HG03060 (cell line): ENCODE measurements around the gene RFTN2.
"Not testable (repeated sequence)": the region's sequence is repeated elsewhere in the genome, so short reads cannot be mapped to it uniquely, and the experiment has no call there.

Experiments used
- ATAC-seq: cut with Tn5 transposase; IDR thresholded peaks from one replicate; pipeline ENCODE4 v1.9.1; 2021; ENCODE audit warnings: low read depth, moderate number of reproducible peaks; ENCODE audit not compliant: unreplicated experiment

The RFTN2 gene

DNA sequence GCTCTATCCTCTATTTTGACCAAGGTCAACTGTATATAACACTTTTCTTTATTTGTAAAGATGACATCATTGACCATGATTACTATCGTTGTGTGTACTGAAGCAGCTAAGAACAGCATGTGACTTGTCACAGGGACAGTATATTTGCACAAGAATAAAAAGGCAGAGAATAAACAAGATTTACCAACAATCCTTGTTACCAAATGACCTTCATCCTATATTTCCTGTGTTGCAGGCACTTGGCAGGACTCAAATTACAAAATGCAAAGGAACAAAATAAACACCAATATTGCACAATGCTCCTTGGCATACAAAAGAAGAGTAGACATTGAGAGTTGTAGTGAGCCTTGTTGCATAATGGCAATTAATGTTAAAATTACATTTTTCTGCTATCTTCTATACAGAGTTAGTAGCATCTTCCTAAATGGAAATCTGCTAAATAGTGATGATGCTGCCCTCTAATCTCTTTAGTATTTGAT, 61.8 kb downstream of the RFTN2 start:
- ATAC-seq, result no peak

DNA sequence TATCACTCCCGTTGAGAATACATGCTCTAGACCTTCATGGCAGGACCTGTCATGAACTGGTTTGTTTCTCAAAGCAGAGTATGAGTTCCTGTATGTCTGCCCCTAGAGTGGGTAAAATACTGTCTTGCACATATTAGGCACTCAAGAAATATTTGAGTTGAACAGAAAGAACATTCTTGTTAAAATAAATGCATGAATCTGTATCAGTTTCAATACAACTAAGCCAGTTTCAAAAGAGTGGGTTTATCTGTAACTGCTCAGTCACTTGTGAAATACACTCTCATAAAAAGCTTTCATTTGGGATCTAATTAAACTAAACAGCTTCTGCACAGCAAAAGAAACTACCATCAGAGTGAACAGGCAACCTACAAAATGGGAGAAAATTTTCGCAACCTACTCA, 69.2 kb downstream of the RFTN2 start:
- ATAC-seq, result peak; percentile 83

DNA sequence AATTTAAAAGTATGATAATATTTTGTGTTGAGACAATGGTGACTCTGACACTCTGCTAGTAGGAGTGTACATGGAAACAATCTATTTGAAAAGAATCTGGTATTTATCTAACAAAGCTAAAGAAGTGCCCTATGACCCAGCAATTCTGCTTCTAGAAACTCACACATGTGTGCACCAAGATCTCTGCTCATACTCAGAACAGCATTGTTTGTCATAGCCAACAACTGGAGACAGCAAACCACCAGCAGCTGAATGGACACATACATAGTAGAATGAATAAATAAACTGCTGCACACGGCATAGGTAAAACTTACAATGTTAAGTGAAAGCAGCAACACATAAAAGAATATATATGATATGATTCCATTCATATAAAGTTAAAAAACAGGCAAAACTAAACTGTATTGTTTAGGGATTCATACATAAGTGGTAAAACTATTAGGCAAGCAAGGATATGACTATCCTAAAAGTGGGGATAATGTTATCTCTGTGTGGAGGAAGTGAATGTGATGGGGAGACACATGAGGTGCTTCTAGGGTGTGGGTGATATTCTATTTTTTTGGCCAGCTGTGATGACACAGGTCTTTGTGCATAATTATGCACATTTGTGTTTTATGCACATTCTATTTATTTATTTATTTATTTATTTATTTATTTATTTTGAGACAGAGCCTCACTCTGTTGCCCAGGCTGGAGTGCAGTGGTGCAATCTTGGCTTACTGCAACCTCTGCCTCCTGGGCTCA, 71.1 kb downstream of the RFTN2 start:
- ATAC-seq, result no peak

DNA sequence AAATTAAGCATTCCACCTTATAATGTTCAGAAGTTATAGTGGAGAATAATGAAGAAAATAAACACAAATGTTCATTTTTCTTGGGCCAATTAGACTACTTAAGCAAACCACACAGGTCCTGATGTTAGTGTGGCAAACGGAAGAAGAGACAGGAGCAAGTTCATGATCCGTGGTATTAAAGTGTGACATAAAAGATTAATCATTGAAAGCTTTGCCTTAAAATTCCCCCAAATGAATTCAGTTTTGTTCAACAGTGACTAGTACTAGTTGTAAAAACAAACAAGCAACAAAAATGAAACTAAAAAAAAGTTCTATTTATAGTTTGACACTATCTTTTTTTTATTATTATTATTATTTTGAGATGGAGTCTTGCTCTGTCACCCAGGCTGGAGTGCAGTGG, 73.7 kb downstream of the RFTN2 start:
- no peak for ATAC-seq

DNA sequence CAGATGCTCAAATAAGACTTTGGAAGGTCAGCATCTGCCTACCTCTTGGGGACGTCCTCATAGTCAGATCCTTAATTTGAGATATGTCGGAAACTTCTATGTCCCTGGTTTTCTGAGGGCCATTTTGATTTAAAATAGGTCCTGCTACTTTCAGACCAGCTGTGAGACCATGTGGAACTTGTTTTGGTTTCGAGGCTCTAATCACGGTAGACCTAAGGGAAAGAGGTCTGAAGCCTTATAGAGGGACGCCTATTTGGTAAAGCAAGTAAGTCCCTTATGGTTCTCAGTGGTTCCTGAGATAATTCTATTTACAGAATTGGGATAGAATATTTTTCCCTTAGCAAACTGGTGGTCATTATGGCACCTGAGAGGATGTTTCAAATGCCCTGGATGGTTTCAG, 75.1 kb downstream of the RFTN2 start:
- ATAC-seq, result no peak

DNA sequence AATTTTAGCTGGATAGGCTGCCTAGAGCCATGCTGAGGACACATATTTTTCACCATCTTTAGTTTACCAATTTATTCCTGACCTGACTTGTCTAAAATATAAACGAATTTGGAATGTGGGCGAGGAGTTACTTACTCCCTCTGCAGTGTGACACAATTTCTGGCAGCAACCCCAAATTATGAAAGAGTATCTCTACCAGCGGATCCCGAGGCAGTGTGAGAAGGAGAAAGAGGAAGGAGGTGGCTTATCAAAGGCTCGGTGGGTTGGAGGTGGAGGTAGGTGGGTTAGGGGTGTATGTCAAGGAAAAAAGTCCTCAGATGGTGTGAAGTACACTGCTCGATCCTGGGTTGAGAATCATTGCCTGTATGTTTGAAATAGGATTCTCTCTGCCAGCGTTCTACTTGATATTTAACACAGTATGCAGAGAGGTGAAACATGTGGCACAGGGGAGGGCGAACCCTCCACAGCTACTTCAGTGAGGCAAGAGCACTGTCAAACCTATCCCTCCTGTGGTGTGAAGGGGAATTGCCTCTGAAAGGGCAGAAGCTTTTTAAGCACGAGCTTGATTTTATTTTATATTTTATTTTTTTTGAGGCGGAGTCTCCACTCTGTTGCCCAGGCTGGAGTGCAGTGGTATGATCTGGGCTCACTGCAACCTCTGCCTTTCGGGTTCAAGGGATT, 76.0 kb downstream of the RFTN2 start:
- peak; percentile 65 for ATAC-seq

DNA sequence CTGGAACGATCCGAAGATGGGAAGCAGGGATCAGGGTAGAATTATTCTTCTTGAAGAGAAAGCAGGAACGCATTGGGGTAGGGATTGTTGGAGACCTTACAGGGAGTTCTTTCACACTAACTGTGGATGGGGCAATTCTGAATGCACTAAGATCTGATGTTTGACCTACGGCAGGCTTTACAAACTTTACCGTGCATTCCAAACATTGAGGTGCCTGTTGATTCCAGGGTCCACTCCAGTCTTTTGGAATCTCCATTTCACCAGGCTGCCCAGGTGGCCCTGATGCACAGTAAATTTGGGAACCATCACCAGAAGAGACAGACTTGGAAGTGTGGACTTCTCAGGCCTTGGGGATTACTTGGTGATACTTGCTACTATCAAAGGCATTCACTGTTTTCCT, 76.9 kb downstream of the RFTN2 start:
- no peak for ATAC-seq

DNA sequence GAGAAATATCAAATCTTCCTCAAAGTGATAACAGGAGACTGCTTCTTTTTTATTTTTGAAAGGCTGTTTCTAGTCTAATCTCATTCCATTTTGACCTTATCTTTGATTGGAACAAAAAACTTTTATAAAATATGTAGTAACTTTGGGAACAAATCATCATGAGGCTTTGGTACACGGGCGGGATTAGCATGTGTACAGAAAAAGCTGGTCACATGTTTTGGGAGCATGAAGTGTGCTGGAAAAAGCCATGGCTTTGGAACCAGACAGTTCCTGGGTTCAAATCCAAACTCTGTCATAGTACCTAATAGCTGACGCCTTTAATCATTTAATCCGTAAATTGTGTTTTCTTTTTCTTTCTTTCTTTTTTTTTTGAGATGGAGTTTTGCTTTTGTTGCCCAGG, 78.2 kb downstream of the RFTN2 start:
- no peak for ATAC-seq

DNA sequence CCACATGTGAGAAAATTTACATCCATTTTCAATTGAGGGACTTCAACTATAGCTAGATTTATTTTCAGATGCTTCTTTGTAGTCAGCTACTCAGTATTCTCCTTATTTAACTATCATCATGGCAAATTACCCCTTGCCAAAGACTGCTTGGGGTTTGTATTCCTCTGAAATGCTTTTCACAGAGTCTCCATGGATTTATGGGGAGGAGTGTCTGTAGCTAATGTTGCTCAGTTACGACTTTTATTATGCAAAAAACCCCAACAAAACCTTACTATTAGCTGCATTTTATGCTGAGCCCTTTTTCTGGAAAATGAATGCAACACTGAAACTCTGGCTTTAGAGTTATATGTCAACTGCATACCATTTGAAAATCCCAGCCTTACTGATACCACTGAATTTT, 78.6 kb downstream of the RFTN2 start:
- no peak for ATAC-seq

DNA sequence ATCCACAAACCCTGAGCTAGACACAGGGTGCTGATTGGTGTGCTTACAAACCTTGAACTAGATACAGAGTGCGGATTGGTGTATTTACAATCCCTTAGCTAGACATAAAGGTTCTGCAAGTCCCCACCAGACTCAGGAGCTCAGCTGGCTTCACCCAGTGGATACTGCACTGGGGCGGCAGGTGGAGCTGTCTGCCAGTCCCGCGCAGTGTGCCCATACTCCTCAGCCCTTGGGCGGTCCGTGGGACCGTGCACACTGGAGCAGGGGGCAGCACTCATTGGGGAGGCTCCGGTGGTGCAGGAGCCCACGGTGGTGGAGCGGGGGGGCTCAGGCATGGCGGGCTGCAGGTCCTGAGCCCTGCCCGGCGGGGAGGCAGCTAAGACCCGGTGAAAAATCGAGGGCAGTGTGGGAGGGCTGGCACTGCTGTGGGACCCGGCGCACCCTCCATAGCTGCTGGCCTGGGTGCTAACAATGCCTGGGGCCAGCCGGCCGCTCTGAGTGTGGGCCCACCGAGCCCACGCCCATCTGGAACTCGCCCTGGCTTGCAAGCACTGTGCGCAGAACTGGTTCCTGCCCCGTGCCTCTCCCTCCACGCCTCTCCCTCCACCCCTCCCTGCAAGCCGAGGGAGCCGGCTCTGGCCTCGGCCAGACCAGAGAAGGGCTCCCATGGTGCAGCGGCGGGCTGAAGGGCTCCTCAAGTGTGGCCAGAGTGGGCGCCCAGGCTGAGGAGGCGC, 83.9 kb downstream of the RFTN2 start:
- ATAC-seq, result no peak

DNA sequence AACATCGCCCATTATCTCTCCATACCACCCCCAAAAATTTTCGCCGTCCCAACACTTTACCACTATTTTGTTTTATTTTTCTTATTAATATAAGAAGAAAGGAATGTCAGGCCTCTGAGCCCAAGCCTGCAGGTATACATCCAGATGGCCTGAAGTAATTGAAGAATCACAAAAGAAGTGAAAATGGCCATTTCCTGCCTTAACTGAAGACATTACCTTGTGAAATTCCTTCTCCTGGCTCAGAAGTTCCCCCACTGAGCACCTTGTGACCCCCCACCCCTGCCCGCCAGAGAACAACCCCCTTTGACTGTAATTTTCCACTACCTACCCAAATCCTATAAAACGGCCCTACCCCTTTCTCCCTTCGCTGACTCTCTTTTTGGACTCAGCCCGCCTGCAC, 88.1 kb downstream of the RFTN2 start:
- ATAC-seq, result not testable (repeated sequence)

DNA sequence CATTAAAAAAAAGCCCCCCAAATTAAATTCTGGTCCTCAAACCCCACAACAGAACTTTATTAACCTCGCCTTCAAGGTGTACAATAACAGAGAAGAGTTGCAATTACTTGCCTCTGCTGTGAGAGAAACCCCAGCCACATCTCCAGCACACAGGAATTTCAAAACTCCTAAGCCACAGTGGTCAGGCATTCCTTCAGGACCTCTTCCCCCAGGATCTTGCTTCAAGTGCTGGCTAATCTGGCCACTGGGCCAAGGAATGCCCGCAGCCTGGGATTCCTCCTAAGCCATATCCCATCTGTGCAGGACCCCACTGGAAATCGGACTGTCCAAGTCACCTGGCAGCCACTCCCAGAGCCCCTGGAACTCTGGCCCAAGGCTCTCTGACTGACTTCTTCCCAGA, 95.2 kb downstream of the RFTN2 start:
- not testable (repeated sequence) for ATAC-seq

DNA sequence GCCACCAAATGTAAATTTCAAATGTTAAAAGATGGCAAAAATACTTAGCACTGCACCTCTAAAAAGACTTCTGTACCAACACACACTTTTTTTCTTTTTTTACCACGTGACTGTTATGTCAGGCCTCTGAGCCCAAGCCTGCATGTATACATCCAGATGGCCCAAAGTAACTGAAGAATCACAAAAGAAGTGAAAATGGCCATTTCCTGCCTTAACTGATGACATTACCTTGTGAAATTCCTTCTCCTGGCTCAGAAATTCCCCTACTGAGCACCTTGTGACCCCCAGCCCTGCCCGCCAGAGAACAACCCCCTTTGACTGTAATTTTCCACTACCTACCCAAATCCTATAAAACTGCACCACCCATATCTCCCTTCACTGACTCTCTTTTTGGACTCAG, 97.1 kb downstream of the RFTN2 start:
- not testable (repeated sequence) for ATAC-seq

DNA sequence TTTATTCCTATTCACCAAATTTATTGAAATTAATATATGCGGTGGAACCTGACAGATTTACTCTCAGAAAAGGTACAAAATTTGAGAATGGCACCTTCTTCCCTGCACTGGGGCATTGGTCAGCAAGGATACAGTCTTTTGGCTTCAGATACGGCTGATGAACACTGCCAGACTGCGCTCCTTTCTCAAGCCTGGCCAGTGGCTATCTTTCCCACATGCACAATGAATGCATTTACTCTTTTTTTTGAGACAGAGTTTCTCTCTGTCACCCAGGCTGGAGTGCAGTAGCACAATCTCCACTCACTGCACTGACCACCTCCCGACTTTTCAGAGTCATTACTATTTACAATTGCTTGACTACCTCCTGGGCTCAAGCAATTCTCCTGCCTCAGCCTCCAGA, 97.9 kb downstream of the RFTN2 start:
- ATAC-seq, result no peak

DNA sequence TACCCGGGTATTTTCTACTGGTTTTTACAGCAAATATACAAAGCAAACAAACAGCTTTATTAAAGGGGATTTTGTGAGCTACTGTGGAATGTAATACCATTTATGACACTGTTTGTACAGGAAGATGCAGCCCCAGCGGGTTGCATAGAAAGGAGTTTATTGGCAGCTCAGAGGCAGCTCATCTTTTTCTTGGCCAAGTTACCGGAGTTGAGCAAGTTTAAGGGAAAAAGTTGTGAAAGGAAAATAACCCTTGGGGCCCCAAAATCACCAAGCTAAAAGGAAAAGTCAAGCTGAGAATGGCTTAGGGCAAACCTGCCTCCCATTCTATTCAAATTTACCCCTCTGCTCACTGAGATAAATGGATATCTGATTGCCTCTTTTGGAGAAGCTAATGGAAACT, 98.8 kb downstream of the RFTN2 start:
- no peak for ATAC-seq

DNA sequence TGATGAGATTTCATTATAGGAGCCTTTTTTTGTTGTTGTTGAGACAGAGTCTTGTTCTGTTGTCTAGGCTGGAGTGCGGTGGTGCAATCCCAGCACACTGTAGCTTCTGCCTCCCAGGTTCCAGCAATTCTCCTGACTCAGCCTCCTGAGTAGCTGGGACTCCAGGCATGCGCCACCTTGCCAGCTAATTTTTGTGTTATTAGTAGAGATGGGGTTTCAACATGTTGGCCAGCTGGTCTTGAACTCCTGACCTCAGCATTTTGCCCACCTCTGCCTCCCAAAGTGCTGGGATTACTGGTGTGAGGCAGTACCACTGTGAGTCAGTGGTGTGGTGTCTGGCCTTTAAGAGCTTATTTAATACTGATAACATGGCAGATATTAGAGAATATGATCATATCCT, 99.4 kb downstream of the RFTN2 start:
- no peak for ATAC-seq

DNA sequence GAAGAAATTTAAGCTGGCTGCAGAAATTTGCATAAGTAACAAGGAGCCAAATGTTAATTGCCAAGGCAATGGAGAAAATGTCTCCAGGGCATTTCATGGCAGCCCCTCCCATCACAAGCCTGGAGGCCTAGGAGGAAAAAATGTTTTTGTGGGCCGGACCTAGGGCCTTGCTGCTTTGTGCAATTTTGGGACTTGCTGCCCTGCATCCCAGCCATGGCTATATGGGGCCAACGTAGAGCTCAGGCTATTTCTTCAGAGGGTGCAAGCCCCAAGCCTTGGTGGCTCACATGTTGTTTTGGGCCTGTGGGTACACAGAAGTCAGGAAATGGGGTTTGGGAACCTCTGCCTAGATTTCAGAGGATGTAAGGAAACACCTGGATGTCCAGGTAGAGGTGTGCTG, 101.8 kb downstream of the RFTN2 start:
- no peak for ATAC-seq

DNA sequence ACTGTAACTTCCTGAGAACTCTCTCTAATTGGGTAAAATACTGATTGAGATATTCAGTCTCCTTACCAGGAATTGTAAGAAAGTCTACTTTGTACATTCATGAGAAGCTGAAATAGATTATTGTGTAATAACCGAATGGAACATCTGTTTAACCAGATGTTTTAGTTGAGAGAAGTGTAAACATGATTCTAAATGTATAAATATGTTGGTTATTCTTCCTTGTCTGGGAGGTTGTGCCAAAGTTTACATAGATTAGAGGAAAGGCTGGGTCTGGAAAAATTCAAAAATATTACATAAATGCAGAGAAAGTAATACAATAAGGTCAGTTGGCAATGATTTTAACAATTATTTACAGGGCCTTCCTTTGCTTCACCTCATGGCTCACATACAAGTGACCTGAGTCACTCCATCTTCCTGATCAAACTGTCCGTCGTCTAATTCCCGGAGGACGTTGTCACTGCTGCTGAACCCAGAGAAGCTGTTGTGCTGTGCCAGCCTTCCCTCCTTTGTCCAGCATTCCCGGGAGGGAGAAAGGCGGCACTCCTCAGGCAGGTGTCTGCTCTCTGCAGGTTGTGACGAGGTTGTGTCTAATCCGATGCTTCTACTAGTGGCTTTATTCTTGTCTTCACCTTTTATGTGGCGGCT, 103.6 kb downstream of the RFTN2 start:
- ATAC-seq, result no peak

DNA sequence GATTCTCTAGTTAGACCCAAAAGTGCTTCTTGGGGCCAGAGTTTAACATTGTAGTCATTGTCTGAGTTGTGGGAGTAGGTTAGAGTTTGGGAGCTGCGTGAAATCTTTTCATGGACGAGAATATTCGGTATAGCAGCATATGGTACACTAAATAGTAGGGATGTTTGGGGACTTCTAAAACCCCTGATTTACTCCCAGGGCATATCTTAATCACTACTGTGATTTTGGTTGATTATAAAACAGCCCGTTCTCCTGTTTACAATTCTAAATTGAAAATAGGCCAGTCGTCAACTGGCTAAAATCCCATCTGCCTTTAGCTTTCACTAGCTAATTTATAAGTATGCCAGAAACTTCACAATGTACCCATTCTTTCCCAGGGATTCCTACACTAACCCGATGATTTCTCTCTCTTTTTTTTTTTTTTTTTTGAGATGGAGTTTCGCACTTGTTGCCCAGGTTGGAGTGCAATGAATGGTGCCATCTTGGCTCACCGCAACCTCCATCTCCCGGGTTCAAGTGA, 115.2 kb downstream of the RFTN2 start:
- ATAC-seq, result no peak

DNA sequence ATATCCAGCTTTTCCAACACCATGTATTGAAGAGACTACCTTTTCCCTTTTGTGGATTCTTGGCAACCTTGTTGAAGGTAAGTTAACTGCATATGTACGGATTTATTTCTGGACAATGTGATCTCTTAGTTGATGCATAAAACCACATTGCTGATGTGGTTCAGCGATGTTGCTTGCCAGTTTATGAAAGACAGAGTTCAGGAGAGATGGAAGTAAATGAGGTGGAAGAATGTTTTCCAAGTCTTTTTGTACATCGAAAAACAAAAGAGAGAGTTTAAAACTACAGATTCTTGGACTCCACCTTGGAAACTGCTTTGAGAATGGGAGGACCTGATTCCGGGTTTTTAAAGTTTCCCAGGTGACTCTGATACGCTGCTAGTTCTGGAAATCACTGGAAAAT, 115.7 kb downstream of the RFTN2 start:
- no peak for ATAC-seq

DNA sequence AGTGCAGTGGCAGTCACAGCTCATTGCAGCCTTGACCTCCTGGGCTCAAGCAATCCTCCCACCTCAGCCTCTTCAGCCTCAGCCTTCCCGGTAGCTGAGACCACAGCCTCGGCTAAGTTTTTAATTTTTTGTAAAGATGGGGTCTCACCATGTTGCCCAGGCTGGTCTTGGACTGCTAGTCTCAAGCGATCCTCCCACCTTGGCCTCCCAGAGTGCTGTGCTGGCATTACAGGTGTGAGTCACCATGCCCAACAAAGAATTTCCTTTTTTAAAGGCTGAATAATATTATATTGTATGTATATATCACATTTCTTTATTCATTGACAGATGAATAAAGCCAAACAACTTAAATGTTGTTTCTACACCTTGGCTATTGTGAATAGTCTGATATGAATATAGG, 117.0 kb downstream of the RFTN2 start:
- ATAC-seq, result no peak
